Spleen (tissue), 11 donors: ENCODE results near the gene VIL1. TPM values are rescaled to one million over a fixed set of nuclear protein-coding genes. Genes with fewer than 3 reads are reported as not detected.
A peak's percentile ranks its signal among the peaks of the same experiment; 100 is the strongest.

ENCODE experiments used
- DNase-seq: peaks from one replicate; pipeline ENCODE4 v3.0.0-alpha.2; 2020
- H3K27ac ChIP-seq, 8 donors: fragments of 200-600 bp; sonication (generic) in 7 of 8; 1 replicate in 4 of 8; 2 replicates in 4 of 8; pipeline versions ENCODE4 v1.5.0 to v1.8.0; 2016 to 2021; ENCODE audit warnings: inconsistent platforms in 4 of 8, mild to moderate bottlenecking in 4 of 8, moderate library complexity in 1 of 8
- H3K27me3 ChIP-seq, 7 donors: fragments of 200-600 bp; sonication (generic) in 6 of 7; replicated peaks in 1 of 7; 1 replicate in 4 of 7; 2 replicates in 3 of 7; pipeline versions ENCODE4 v1.5.0 to v1.8.0; 2016 to 2021; ENCODE audit warnings: inconsistent platforms in 3 of 7, mild to moderate bottlenecking in 1 of 7
- H3K36me3 ChIP-seq, 6 donors: fragments of 200-600 bp; sonication (generic) in 5 of 6; 1 replicate in 4 of 6; 2 replicates in 2 of 6; pipeline versions ENCODE4 v1.5.0 to v1.8.0; 2016 to 2021; ENCODE audit warnings: inconsistent platforms in 2 of 6
- H3K4me1 ChIP-seq, 6 donors: fragments of 200-600 bp; sonication (generic) in 5 of 6; 1 replicate in 3 of 6; 2 replicates in 3 of 6; pipeline versions ENCODE4 v1.5.0 to v1.8.0; 2016 to 2021; ENCODE audit warnings: inconsistent platforms in 3 of 6
- H3K4me3 ChIP-seq, 8 donors: fragments of 200-600 bp; sonication (generic) in 7 of 8; 1 replicate in 4 of 8; 2 replicates in 4 of 8; pipeline versions ENCODE4 v1.5.0 to v1.8.0; 2016 to 2021; ENCODE audit warnings: inconsistent platforms in 4 of 8, mild to moderate bottlenecking in 4 of 8, moderate library complexity in 2 of 8
- H3K9me3 ChIP-seq, 8 donors: fragments of 200-600 bp; sonication (generic) in 7 of 8; 1 replicate in 4 of 8; 2 replicates in 4 of 8; pipeline versions ENCODE4 v1.5.0 to v1.8.0; 2016 to 2021; ENCODE audit warnings: inconsistent platforms in 4 of 8
- CTCF ChIP-seq, 11 experiments: fragments of 200-600 bp in 7 of 11; fragments of 450-650 bp in 4 of 11; sonication (generic) in 4 of 11; IDR thresholded peaks in 8 of 11; conservative IDR thresholded peaks in 3 of 11; 1 replicate in 7 of 11; 2 replicates in 4 of 11; pipeline versions ENCODE4 v1.4.0 to v1.8.0; 2016 to 2021; ENCODE audit warnings: antibody characterized with exemption in 11 of 11, inconsistent platforms in 4 of 11, mild to moderate bottlenecking in 1 of 11
- POLR2A ChIP-seq, 3 donors: fragments of 450-650 bp; IDR thresholded peaks; one replicate each; pipeline ENCODE4 v1.5.1; 2017; ENCODE audit warnings: antibody characterized with exemption in 3 of 3, mild to moderate bottlenecking in 1 of 3
- POLR2AphosphoS5 ChIP-seq, 3 donors: sonication (generic); formaldehyde crosslinking; IDR thresholded peaks; one replicate each; pipeline ENCODE4 v1.5.1; 2017; ENCODE audit warnings: antibody characterized with exemption in 3 of 3
- WGBS, 5 donors: extraction: QIAGEN DNeasy Blood & Tissue Kit in 3 of 5; methylation state at CpG; one replicate each; pipeline versions ENCODE4 v1.1.5 to v1.1.7; 2013 to 2018; 5-methylcytosine and 5-hydroxymethylcytosine counted together
- intact Hi-C: fragments of 100-400 bp; cut with DNase I; formaldehyde crosslinking; loops from one replicate; pipeline ENCODE4 v1.15.0; 2023; ENCODE audit warnings: low total_unique reads
- polyA plus RNA-seq, 3 donors: library from polyadenylated mRNA; stranded (reverse); fragments of 200-250 nt; gene quantifications; one replicate each; pipeline ENCODE4 v1.2.1, GENCODE V29; 2013
- total RNA-seq, 7 donors: library from RNA; depleted of rRNA in 3 of 7; stranded (reverse); fragments of >200 nt in 3 of 7; fragmentation: NEBNext Ultra II Directional in 4 of 7; extraction: Animal tissue kit (Norgen Biotek cat#: 25700) in 4 of 7; gene quantifications; one replicate each; pipeline versions ENCODE4 v1.1.0 to v1.2.1, GENCODE V29; 2016 to 2021
- donor health status: healthy with polysubstance abuse.
- donor health status: DM: no; HTN: no; CAD: no; lungs with moderate emphysema.
- donor health status: DM: no; HTN: no; CAD: no.
- donor health status: Bipolar disorder and iron deficiency.
- donor health status: healthy.
- donor health status: DM: no; HTN: no; CAD: no.
- donor health status: DM: yes; HTN: yes; CAD: no.

The VIL1 gene
- total and polyA plus RNA-seq, 10 donors: 0.04 to 0.72 (median 0.18) TPM; not detected in 4

- Histone ChIP-seq H3K4me3 (peak overlapping the region in 1 of 8 donors; percentile 68), H3K27ac (peak overlapping the region in 7 of 8 donors; percentile 91 to 97 (median 93)), H3K27me3 (no peaks in the 10 kb centered on the region), H3K36me3 (no peaks in the 10 kb centered on the region), H3K9me3 (peaks cover 0 to 3% (median under 1%) of the 10 kb centered on the region in 8 donors), H3K4me1 (peaks cover 0 to 66% (median 39%) of the 10 kb centered on the region in 6 donors)
- intact Hi-C loops: no loop called here
- peak; percentile 17 for DNase-seq
- TF ChIP-seq CTCF (IDR thresholded peaks at IDR 0.05 in 8 of 11, conservative IDR thresholded peaks at IDR 0.05 in 3 of 11): no peak
Measured at GRCh38 chr2:218371983-218372350, 47.0 kb upstream of the VIL1 start.

- no peaks in the 10 kb centered on the region for H3K36me3 ChIP-seq
- DNase-seq: no peak
- peak overlapping the region in 1 of 8 donors; percentile 28 for H3K27ac ChIP-seq
- H3K27me3 ChIP-seq: no peaks in the 10 kb centered on the region
- TF ChIP-seq POLR2A (IDR thresholded peaks at IDR 0.05) (no peak), POLR2AphosphoS5 (IDR thresholded peaks at IDR 0.05) (no peak), CTCF (IDR thresholded peaks at IDR 0.05 in 8 of 11, conservative IDR thresholded peaks at IDR 0.05 in 3 of 11) (no peak)
- peaks cover 0 to 48% (median 18%) of the 10 kb centered on the region in 6 donors for H3K4me1 ChIP-seq
- WGBS, 5 donors: 57 to 86% (median 73%) methylated on average over 4 of the region's 4 CpGs
- intact Hi-C loops: no loop called here
- no peaks in the 10 kb centered on the region for H3K9me3 ChIP-seq
- no peak overlapping the region for H3K4me3 ChIP-seq
Measured at GRCh38 chr2:218374795-218375194, 44.1 kb upstream of the VIL1 start.

DNA sequence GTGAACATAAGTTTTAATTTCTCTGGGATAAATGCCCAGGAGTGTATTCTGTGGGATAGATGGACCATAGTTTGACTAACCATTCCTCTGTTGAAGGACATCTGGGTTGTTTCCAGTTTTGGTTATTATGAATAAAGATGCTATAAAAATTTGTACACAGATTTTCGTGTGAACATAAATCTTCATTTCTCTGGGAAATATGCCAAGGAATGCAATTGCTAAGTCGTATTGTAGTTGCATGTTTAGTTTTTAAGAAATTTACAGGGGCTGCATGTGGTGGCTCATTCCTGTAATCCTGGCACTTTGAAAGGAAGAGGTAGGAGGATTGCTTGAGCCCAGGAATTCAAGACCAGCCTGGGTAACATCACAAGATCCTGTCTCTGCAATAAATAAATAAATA, 43.7 kb upstream of the VIL1 start:
- no peaks in the 10 kb centered on the region for H3K9me3 ChIP-seq
- H3K27me3 ChIP-seq: no peaks in the 10 kb centered on the region
- H3K36me3 ChIP-seq: no peaks in the 10 kb centered on the region
- H3K27ac ChIP-seq: peak overlapping the region in 1 of 8 donors; percentile 28
- TF ChIP-seq POLR2A (IDR thresholded peaks at IDR 0.05) (no peak), POLR2AphosphoS5 (IDR thresholded peaks at IDR 0.05) (no peak), CTCF (IDR thresholded peaks at IDR 0.05 in 8 of 11, conservative IDR thresholded peaks at IDR 0.05 in 3 of 11) (no peak)
- H3K4me3 ChIP-seq: no peak overlapping the region
- no peak for DNase-seq
- WGBS, 5 donors: 33 to 56% (median 45%) methylated on average over 2 of the region's 2 CpGs
- intact Hi-C loops: no loop called here
- H3K4me1 ChIP-seq: peaks cover 0 to 44% (median 15%) of the 10 kb centered on the region in 6 donors

DNA sequence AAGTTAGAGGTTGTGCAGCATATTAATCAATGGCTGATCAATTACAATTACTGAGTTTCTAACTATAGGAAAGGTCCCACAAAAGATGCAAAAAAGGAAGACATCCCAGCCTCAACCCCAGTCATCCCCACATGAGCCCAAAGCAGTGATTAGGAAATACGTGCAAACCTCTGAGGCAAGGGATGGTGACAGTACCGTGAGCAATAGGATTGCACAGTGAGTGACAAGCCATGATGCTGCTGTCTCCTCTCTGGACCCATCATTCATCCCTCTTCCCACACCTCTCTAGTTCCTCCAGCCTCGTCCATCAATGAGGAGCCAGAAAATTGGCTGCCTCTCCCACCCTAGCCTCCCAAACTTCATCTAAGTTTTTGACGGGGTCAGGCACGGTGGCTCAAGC, 40.9 kb upstream of the VIL1 start:
- peak overlapping the region in 7 of 8 donors; percentile 29 to 87 (median 79) for H3K27ac ChIP-seq
- H3K27me3 ChIP-seq: no peaks in the 10 kb centered on the region
- no peaks in the 10 kb centered on the region for H3K36me3 ChIP-seq
- WGBS, 5 donors: 66 to 75% (median 73%) methylated on average over 5 of the region's 5 CpGs
- H3K4me1 ChIP-seq: peaks cover 0 to 24% (median 0%) of the 10 kb centered on the region in 6 donors
- no peak for DNase-seq
- TF ChIP-seq POLR2A (IDR thresholded peaks at IDR 0.05): no peak
- peak in 1 of 3 donors; percentile 84 for TF ChIP-seq POLR2AphosphoS5 (IDR thresholded peaks at IDR 0.05)
- TF ChIP-seq CTCF (IDR thresholded peaks at IDR 0.05 in 8 of 11, conservative IDR thresholded peaks at IDR 0.05 in 3 of 11): no peak
- H3K4me3 ChIP-seq: peak overlapping the region in 1 of 8 donors; percentile 35
- no peaks in the 10 kb centered on the region for H3K9me3 ChIP-seq
- intact Hi-C loops: no loop called here
